Activated CD8-positive, alpha-beta memory T cell treated with anti-CD3 and anti-CD28 coated beads, Interleukin-2, amount 50 U/mL, for 48 hours (primary cell): Measurements from ENCODE around the gene DUSP14.

Experiments used
- DNase-seq: peaks from one replicate; pipeline ENCODE4 v3.0.0-alpha.2; 2020

Gene DUSP14

DNA sequence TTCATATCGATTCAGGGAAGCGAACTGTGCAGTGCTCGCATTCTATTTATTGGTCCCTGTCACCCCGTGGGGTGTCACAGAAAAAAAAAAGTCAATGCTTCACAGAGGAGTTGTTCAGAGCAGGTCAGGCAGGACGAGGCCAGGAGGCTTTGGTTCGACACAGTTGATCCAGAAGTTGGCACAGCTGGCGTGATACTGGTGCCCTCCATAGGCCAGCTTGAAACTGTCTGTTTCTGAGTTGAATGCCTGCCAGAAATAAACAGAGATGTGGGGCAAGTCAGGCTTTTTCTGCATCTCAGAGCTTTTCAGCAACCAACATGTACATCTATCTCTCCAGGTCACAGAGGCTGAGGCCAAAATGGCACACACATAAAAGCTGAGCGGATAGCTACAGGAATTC is 29.1 kb downstream of the DUSP14 start:
- no peak for DNase-seq

- DNase-seq = no peak
These were observed 29.7 kb downstream of the DUSP14 start for GRCh38 chr17:37519251-37519985.

- DNase-seq = no peak
These were observed 30.5 kb downstream of the DUSP14 start for GRCh38 chr17:37520174-37520573.

- DNase-seq = no peak
These were observed 32.1 kb downstream of the DUSP14 start for GRCh38 chr17:37521821-37522220.

DNA sequence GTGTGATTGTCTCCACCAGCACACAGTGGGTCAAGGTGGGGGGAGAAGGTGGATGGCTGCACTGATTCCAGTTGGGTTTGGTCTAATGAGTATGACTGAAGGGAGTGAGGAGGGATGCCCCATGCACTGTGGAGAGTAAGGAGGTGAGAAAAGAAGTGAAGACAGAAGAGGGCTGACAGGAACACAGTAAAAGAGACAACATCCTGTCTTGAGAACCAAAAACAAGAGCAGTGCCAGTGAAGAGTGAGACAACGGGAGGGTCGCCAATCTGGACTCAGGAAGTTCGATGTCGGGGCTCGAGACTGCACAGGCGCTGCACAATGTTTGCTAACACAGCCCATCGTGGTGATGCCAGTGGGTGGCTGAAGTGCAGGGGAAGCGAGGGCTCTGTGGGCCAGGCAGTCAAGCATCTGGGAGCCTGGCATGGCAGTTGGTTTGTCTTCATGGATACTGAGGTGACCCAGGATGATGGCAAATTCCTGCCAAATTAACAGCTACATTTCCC is 34.1 kb downstream of the DUSP14 start:
- DNase-seq = no peak

DNA sequence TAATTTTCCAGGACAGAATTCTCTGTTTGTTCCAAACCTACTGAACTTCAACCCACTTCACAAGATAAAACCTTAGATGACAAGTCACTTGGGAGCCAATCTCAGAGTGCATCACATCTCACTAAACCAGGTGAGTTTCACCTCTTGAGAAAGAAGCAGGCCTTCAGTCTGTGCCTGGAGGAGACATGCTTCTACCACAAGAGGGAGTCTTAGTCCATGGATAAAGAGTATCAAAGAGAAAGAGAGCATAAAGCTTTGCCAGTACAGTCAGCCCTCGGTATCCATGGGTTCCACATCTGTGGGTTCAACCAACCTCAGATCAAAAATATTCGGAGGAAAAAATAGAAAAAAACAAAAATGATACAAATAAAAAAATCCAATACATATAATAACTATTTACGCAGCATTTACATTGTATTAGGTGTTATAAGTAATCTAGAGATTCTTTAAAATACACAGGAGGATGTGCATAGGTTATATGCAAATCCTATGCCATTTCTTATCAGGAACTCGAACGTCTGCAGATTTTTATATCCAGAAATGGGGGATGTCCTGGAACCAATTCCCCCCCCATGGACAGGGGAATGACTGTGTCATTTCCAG is 37.7 kb downstream of the DUSP14 start:
- DNase-seq = no peak

- no peak for DNase-seq
These were observed 40.7 kb downstream of the DUSP14 start for GRCh38 chr17:37530420-37530819.

- no peak for DNase-seq
These were observed 43.1 kb downstream of the DUSP14 start for GRCh38 chr17:37532756-37533155.

GRCh38 chr17:37535906-37536305 is 46.2 kb downstream of the DUSP14 start:
- DNase-seq = no peak

GRCh38 chr17:37538981-37539659 is 49.4 kb downstream of the DUSP14 start:
- DNase-seq = no peak

- no peak for DNase-seq
These were observed 52.4 kb downstream of the DUSP14 start for GRCh38 chr17:37541880-37542660.

DNA sequence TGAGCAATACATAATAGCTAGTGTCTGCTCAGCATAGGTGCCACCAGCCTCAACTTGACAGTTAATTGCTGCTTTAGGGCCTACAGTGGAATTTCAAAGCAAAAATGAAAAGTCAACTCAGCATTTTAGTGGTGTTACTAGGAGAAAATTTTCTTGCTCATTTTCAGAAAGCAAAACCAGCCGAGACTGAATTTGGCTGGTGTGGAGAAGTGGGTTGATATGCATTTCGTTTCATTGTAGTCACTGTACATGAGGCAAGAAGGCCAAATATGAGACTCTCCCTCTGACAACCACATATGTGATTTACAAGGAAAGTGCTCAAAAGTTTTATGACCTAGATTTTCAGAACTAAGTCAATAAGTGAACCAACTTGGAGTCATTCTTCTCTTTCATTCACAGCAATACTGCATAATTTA is 54.0 kb downstream of the DUSP14 start:
- no peak for DNase-seq

DNA sequence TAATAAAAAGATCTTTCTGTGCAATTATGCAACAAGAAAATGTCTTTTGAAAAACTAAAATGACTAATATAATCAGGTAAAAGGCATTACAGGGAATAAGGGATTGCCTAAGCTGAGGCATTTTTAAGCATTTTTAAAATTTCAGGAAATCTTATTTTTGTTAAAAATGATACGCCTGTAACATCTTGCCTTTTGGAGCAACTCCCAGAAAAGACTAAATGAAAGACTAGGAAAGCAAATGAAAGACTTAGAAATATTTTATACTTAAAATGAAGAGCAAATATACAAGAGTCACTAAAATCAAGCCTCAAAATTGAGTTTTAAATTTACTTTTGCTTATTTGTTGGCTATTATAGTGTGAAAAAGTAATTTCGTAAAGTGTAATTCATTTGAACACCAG is 55.8 kb downstream of the DUSP14 start:
- no peak for DNase-seq

- DNase-seq = no peak
These were observed 56.6 kb downstream of the DUSP14 start for GRCh38 chr17:37546302-37546701.

GRCh38 chr17:37547986-37548385 is 58.3 kb downstream of the DUSP14 start:
- DNase-seq = no peak

- DNase-seq = no peak
These were observed 62.1 kb downstream of the DUSP14 start for GRCh38 chr17:37551788-37552187.

GRCh38 chr17:37553401-37553966 is 63.8 kb downstream of the DUSP14 start:
- no peak for DNase-seq

- no peak for DNase-seq
These were observed 65.7 kb downstream of the DUSP14 start for GRCh38 chr17:37555386-37555785.

DNA sequence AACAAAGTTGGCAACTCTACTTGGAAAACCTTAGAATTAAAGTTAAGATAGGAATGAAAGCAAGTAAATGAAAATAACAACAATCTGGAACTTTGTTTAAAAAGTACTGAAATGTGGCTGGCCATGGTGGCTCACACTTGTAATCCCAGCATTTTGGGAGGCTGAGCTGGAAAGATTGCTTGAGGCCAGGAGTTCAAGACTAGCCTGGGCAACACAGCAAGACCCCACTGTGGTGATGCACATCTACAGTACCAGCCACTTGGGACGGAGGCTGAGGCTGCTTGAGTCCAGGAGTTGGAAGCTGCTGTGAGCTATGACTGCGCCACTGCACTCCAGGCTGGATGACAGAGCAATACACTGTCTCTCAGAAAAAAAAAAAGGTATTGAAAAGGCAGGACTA is 67.8 kb downstream of the DUSP14 start:
- DNase-seq = no peak

DNA sequence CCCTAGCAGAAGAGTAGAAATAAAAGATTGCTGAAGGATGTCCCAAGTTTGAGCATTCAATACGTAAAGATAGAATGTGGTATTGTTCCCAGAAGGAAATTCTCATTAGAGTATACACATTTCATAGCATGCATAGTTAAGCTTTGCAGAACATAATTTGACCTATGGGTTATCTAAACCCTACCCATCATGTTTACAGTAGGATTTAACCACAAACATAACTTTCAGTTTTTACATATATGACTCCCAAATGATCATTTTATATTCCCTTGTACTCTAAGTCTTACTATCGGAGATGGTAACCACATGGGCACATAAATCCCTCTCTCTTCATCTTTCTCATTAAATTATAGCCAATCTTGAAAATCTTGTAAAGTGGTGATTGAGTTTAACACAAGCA is 68.6 kb downstream of the DUSP14 start:
- no peak for DNase-seq

- no peak for DNase-seq
These were observed 72.5 kb downstream of the DUSP14 start for GRCh38 chr17:37562016-37562745.
